ENCODE data around the gene CDKAL1. TPM values are rescaled to one million over a fixed set of nuclear protein-coding genes. Genes with fewer than 3 reads are reported as not detected.

Gene CDKAL1
- total and polyA plus RNA-seq, 4 donors = 2.0 to 12.9 (median 6.7) TPM

- TF ChIP-seq, protein P1, sequence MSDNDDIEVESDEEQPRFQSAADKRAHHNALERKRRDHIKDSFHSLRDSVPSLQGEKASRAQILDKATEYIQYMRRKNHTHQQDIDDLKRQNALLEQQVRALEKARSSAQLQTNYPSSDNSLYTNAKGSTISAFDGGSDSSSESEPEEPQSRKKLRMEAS (IDR thresholded peaks at IDR 0.05) = no peak
- TF ChIP-seq SP1 (IDR thresholded peaks at IDR 0.05) = no peak
- no peak for TF ChIP-seq TAF1 (conservative IDR thresholded peaks at IDR 0.05)
- no peak for TF ChIP-seq YY1 (IDR thresholded peaks at IDR 0.05)
- TF ChIP-seq FOXA1 (IDR thresholded peaks at IDR 0.05) = no peak
Observed at GRCh38 chr6:21265730-21266044, 731.4 kb downstream of the CDKAL1 start (continued).

- Histone ChIP-seq H3K4me3 (ENCODE audit: low read depth in 1 of 3, low read length in 3 of 3) (no peak overlapping the region), H3K4me1 (ENCODE audit: control insufficient read depth in 4 of 4, insufficient read depth in 4 of 4, low read length in 3 of 4) (no peaks in the 10 kb centered on the region), H3K9me3 (ENCODE audit: control insufficient read depth in 4 of 4, low read length in 3 of 4) (peaks cover 0 to 4% (median 1%) of the 10 kb centered on the region in 4 donors), H3K27me3 (ENCODE audit: control insufficient read depth in 4 of 4, insufficient read depth in 4 of 4, low read length in 3 of 4) (no peaks in the 10 kb centered on the region), H3K27ac (ENCODE audit: low read depth in 1 of 2, low read length in 2 of 2) (no peak overlapping the region), H3K9ac (ENCODE audit: low read depth in 1 of 2, low read length in 2 of 2) (no peak overlapping the region), H3K36me3 (ENCODE audit: control insufficient read depth in 4 of 4, insufficient read depth in 3 of 4, low read depth in 1 of 4, low read length in 3 of 4) (no peaks in the 10 kb centered on the region)
- TF ChIP-seq NR2F2 (IDR thresholded peaks at IDR 0.05) (no peak), HNF4G (IDR thresholded peaks at IDR 0.05) (no peak), JUND (IDR thresholded peaks at IDR 0.05) (no peak), FOXA1 (IDR thresholded peaks at IDR 0.05) (no peak), RAD21 (IDR thresholded peaks at IDR 0.05) (no peak), EGR1 (IDR thresholded peaks at IDR 0.05; ENCODE audit: low read depth in 2 of 2) (no peak), ATF3 (IDR thresholded peaks at IDR 0.05) (no peak), HNF4A (conservative IDR thresholded peaks at IDR 0.05) (no peak), REST (IDR thresholded peaks at IDR 0.05) (no peak)
- TF ChIP-seq, protein P2, sequence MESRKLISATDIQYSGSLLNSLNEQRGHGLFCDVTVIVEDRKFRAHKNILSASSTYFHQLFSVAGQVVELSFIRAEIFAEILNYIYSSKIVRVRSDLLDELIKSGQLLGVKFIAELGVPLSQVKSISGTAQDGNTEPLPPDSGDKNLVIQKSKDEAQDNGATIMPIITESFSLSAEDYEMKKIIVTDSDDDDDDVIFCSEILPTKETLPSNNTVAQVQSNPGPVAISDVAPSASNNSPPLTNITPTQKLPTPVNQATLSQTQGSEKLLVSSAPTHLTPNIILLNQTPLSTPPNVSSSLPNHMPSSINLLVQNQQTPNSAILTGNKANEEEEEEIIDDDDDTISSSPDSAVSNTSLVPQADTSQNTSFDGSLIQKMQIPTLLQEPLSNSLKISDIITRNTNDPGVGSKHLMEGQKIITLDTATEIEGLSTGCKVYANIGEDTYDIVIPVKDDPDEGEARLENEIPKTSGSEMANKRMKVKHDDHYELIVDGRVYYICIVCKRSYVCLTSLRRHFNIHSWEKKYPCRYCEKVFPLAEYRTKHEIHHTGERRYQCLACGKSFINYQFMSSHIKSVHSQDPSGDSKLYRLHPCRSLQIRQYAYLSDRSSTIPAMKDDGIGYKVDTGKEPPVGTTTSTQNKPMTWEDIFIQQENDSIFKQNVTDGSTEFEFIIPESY (IDR thresholded peaks at IDR 0.05) = no peak
- no peak for DNase-seq (ENCODE audit: low spot score)
- 88% methylated on average over 14 of the region's 14 CpGs for WGBS
Observed at GRCh38 chr6:21270636-21271201, 736.5 kb downstream of the CDKAL1 start.

DNA sequence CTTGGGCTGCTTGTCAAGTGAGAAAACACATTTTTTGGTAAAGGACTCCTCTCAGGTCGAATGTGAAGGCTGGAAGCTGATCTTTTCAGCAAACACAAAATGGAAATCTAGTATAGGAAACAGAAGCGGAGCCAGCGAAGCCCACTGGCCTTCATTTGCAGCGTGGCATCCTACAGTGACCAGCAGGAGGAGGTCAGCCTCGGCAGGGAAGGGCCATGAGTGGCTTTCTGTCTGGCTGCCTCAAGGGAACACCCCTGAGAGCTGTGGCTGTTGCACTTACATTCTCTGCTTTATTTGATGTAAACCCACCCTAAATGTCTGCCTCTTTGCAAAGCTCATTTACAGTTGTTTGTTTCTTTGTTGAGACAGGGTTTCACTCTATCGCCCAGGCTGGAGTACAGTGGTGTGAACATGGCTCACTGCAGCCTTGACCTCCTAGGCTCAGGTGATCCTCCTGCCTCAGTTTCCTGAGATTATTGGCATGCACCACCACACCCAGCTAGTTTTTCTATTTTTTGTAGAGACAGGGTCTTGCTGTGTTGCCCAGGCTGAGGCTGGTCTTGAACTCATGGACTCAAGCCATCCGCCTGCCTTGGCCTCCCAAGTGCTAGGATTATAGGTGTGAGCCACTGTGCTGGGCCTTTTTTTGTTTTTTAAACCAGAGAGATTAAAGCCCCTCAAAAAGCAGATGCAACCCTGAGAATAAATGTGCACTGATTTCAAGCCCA is 737.3 kb downstream of the CDKAL1 start:
- Histone ChIP-seq H3K9ac (ENCODE audit: low read depth in 1 of 2, low read length in 2 of 2) (no peak overlapping the region), H3K36me3 (ENCODE audit: control insufficient read depth in 4 of 4, insufficient read depth in 3 of 4, low read depth in 1 of 4, low read length in 3 of 4) (no peaks in the 10 kb centered on the region), H3K4me3 (ENCODE audit: low read depth in 1 of 3, low read length in 3 of 3) (no peak overlapping the region), H3K4me1 (ENCODE audit: control insufficient read depth in 4 of 4, insufficient read depth in 4 of 4, low read length in 3 of 4) (no peaks in the 10 kb centered on the region), H3K9me3 (ENCODE audit: control insufficient read depth in 4 of 4, low read length in 3 of 4) (peaks cover 0 to 4% (median 1%) of the 10 kb centered on the region in 4 donors), H3K27me3 (ENCODE audit: control insufficient read depth in 4 of 4, insufficient read depth in 4 of 4, low read length in 3 of 4) (no peaks in the 10 kb centered on the region), H3K27ac (ENCODE audit: low read depth in 1 of 2, low read length in 2 of 2) (no peak overlapping the region)
- DNase-seq (ENCODE audit: low spot score) = no peak
- TF ChIP-seq TAF1 (conservative IDR thresholded peaks at IDR 0.05) (no peak), YY1 (IDR thresholded peaks at IDR 0.05) (no peak)
- TF ChIP-seq, protein P2 (IDR thresholded peaks at IDR 0.05) = no peak
- 91% methylated on average over 7 of the region's 7 CpGs for WGBS

Data from liver (tissue), 9 donors.